Keratinocyte (primary cell): ENCODE data around the gene ACSS2. TPM values are rescaled to one million over a fixed set of nuclear protein-coding genes. Genes with fewer than 3 reads are reported as not detected.
A peak's percentile ranks its signal among the peaks of the same experiment; 100 is the strongest.

Experiments
- DNase-seq: peaks from one replicate; pipeline ENCODE4 v3.0.0-alpha.2; 2011; ENCODE audit warnings: low read depth, missing footprints, low spot score
- FAIRE-seq: peaks from 2 replicates; lab custom pipeline; 2011; peaks lifted over from hg19 to GRCh38; lab: Jason Lieb, UNC
- H2AFZ ChIP-seq: 2 replicates; pipeline ENCODE4 v1.6.0; 2012; ENCODE audit warnings: low read length, control low read depth, inconsistent platforms; ENCODE audit not compliant: control insufficient read depth
- H3K27ac ChIP-seq: 2 replicates; pipeline ENCODE4 v1.5.1; 2011; ENCODE audit warnings: low read length; ENCODE audit not compliant: control insufficient read depth, insufficient read depth
- H3K27me3 ChIP-seq: 3 replicates; pipeline ENCODE4 v1.6.0; 2011; ENCODE audit warnings: low read length; ENCODE audit not compliant: control insufficient read depth, insufficient read depth; ENCODE audit errors: extremely low read depth
- H3K36me3 ChIP-seq, 2 experiments: 2 replicates in 1 of 2; 3 replicates in 1 of 2; pipeline ENCODE4 v1.5.1; 2011; ENCODE audit warnings: low read length in 2 of 2, mild to moderate bottlenecking in 1 of 2; ENCODE audit not compliant: control insufficient read depth in 2 of 2, insufficient read depth in 2 of 2; ENCODE audit errors: extremely low read depth in 1 of 2
- H3K4me1 ChIP-seq: 3 replicates; pipeline ENCODE4 v1.5.1; 2011; ENCODE audit warnings: low read length; ENCODE audit not compliant: control insufficient read depth, insufficient read depth; ENCODE audit errors: extremely low read depth
- H3K4me2 ChIP-seq: 3 replicates; pipeline ENCODE4 v1.6.0; 2011; ENCODE audit warnings: low read depth, low read length; ENCODE audit not compliant: control insufficient read depth, insufficient read depth; ENCODE audit errors: extremely low read depth
- H3K4me3 ChIP-seq, 3 experiments: fragments of 200-600 bp in 1 of 3; sonication (generic) in 1 of 3; 2 replicates in 2 of 3; 3 replicates in 1 of 3; pipeline ENCODE4 v1.5.1; 2011 to 2016; ENCODE audit warnings: low read length in 3 of 3, mild to moderate bottlenecking in 3 of 3, control low read depth in 2 of 3, inconsistent platforms in 1 of 3, low read depth in 1 of 3, mixed read lengths in 1 of 3, mixed run types in 1 of 3, moderate library complexity in 1 of 3; ENCODE audit not compliant: control insufficient read depth in 2 of 3, insufficient read depth in 2 of 3; ENCODE audit errors: extremely low read depth in 1 of 3
- H3K79me2 ChIP-seq: 2 replicates; pipeline ENCODE4 v1.6.0; 2012; ENCODE audit warnings: low read length; ENCODE audit not compliant: control insufficient read depth, insufficient read depth
- H3K9ac ChIP-seq: 3 replicates; pipeline ENCODE4 v1.6.0; 2011; ENCODE audit warnings: low read length; ENCODE audit not compliant: control insufficient read depth, insufficient read depth; ENCODE audit errors: extremely low read depth
- H3K9me1 ChIP-seq: 3 replicates; pipeline ENCODE4 v1.6.0; 2011; ENCODE audit warnings: low read length; ENCODE audit not compliant: control insufficient read depth, insufficient read depth; ENCODE audit errors: extremely low read depth
- H3K9me3 ChIP-seq: 2 replicates; pipeline ENCODE4 v1.5.1; 2012; ENCODE audit warnings: low read depth, low read length; ENCODE audit not compliant: control insufficient read depth
- H4K20me1 ChIP-seq: 3 replicates; pipeline ENCODE4 v1.6.0; 2011; ENCODE audit warnings: low read length; ENCODE audit not compliant: control insufficient read depth, insufficient read depth; ENCODE audit errors: extremely low read depth
- CTCF ChIP-seq, 3 experiments: IDR thresholded peaks in 1 of 3; conservative IDR thresholded peaks in 1 of 3; optimal IDR thresholded peaks in 1 of 3; 2 replicates in 2 of 3; 3 replicates in 1 of 3; pipeline versions ENCODE3 to v1.5.1; 2011; ENCODE audit warnings: low read length in 3 of 3, mild to moderate bottlenecking in 3 of 3, moderate library complexity in 2 of 3, control low read depth in 1 of 3, inconsistent platforms in 1 of 3; ENCODE audit not compliant: insufficient read depth in 2 of 3; ENCODE audit errors: extremely low read depth in 1 of 3
- EZH2 ChIP-seq: IDR thresholded peaks from one replicate; pipeline ENCODE4 v1.6.1; 2012; ENCODE audit warnings: inconsistent platforms, mild to moderate bottlenecking, low read length, moderate library complexity
- dilution Hi-C: fragments of 300-500 bp; cut with MboI; formaldehyde crosslinking; loops from one replicate; pipeline ENCODE4 v1.7.0; 2020; ENCODE audit warnings: low sequenced_read_pairs; ENCODE audit not compliant: extremely low pct_ligation_motif_present
- polyA plus RNA-seq, 5 experiments: library from polyadenylated mRNA; depleted of rRNA in 3 of 5; stranded (reverse) in 3 of 5; stranded (forward) in 1 of 5; unstranded in 1 of 5; fragments of >200 nt; gene quantifications; 1 replicate in 1 of 5; 2 replicates in 3 of 5; 3 replicates in 1 of 5; pipeline versions ENCODE4 v1.2.1 to v1.2.3, GENCODE V29; 2011 to 2012; ENCODE audit warnings: missing spikeins in 2 of 5, low read depth in 1 of 5, low replicate concordance in 1 of 5

The ACSS2 gene
- polyA plus RNA-seq, 1 donor (not counting 4 experiments of a cell fraction or from before 2014, with no cell fraction given): 90.6 TPM

GRCh38 chr20:34946661-34947060, 70.2 kb downstream of the ACSS2 start:
- dilution Hi-C loops: no loop called here
- Histone ChIP-seq H3K27me3 (no peaks in the 10 kb centered on the region), H3K9me3 (no peaks in the 10 kb centered on the region), H3K9ac (no peak overlapping the region), H3K9me1 (no peaks in the 10 kb centered on the region), H3K27ac (no peak overlapping the region), H3K4me1 (peaks cover 35% of the 10 kb centered on the region), H2AFZ (no peak overlapping the region), H3K36me3 (peaks cover 17 to 24% of the 10 kb centered on the region in 2 experiments), H3K79me2 (no peaks in the 10 kb centered on the region), H3K4me3 (no peak overlapping the region), H4K20me1 (no peaks in the 10 kb centered on the region), H3K4me2 (no peak overlapping the region)
- FAIRE-seq (no peak), DNase-seq (no peak)
- TF ChIP-seq CTCF (optimal IDR thresholded peaks at IDR 0.05 in 1 of 3, IDR thresholded peaks at IDR 0.05 in 1 of 3, conservative IDR thresholded peaks at IDR 0.05 in 1 of 3; ENCODE audit: extremely low read depth in 1 of 3, insufficient read depth in 2 of 3, low read length in 3 of 3): no peak
- TF ChIP-seq EZH2: no peak

GRCh38 chr20:34947336-34947735, 70.9 kb downstream of the ACSS2 start:
- dilution Hi-C loops: no loop called here
- no peak for DNase-seq

More at GRCh38 chr20:34947336-34947735, 70.9 kb downstream of the ACSS2 start:
- Histone ChIP-seq H3K4me1 (peaks cover 42% of the 10 kb centered on the region), H3K36me3 (peaks cover 10 to 19% of the 10 kb centered on the region in 2 experiments), H2AFZ (no peak overlapping the region), H3K9ac (no peak overlapping the region), H3K9me3 (no peaks in the 10 kb centered on the region), H3K9me1 (peaks cover 2% of the 10 kb centered on the region), H3K4me3 (no peak overlapping the region), H3K79me2 (peaks cover 5% of the 10 kb centered on the region), H4K20me1 (no peaks in the 10 kb centered on the region), H3K4me2 (no peak overlapping the region), H3K27me3 (no peaks in the 10 kb centered on the region), H3K27ac (peak overlapping the region; percentile 39)
- TF ChIP-seq CTCF (optimal IDR thresholded peaks at IDR 0.05 in 1 of 3, IDR thresholded peaks at IDR 0.05 in 1 of 3, conservative IDR thresholded peaks at IDR 0.05 in 1 of 3; ENCODE audit: extremely low read depth in 1 of 3, insufficient read depth in 2 of 3, low read length in 3 of 3): no peak
- no peak for TF ChIP-seq EZH2
- FAIRE-seq: no peak
